Endothelial cell (in vitro differentiated cells): ENCODE data around the gene STK32C. TPM values are rescaled to one million over a fixed set of nuclear protein-coding genes. Genes with fewer than 3 reads are reported as not detected.

Experiments
- DNase-seq: peaks from one replicate; pipeline ENCODE4 v3.0.0; 2021; ENCODE audit warnings: low spot score
- H3K27ac Mint-ChIP-seq: one replicate; pipeline ENCODE4 v1.8.0; 2021; ENCODE audit warnings: mixed read lengths, inconsistent platforms; ENCODE audit not compliant: unreplicated experiment
- H3K27me3 Mint-ChIP-seq: one replicate; pipeline ENCODE4 v1.8.0; 2021; ENCODE audit warnings: mild to moderate bottlenecking, moderate library complexity, mixed read lengths, inconsistent platforms; ENCODE audit not compliant: unreplicated experiment
- H3K36me3 Mint-ChIP-seq: one replicate; pipeline ENCODE4 v1.8.0; 2021; ENCODE audit warnings: mild to moderate bottlenecking, low read depth, mixed read lengths, inconsistent platforms; ENCODE audit not compliant: unreplicated experiment
- H3K4me1 Mint-ChIP-seq: one replicate; pipeline ENCODE4 v1.8.0; 2021; ENCODE audit warnings: mild to moderate bottlenecking, mixed read lengths, inconsistent platforms; ENCODE audit not compliant: unreplicated experiment
- H3K4me3 Mint-ChIP-seq: one replicate; pipeline ENCODE4 v1.8.0; 2021; ENCODE audit warnings: mild to moderate bottlenecking, mixed read lengths, inconsistent platforms; ENCODE audit not compliant: unreplicated experiment
- H3K9me3 Mint-ChIP-seq: one replicate; pipeline ENCODE4 v1.8.0; 2021; ENCODE audit warnings: mixed read lengths, inconsistent platforms; ENCODE audit not compliant: unreplicated experiment
- total RNA-seq: library from RNA; stranded (reverse); fragmentation: NEBNext Ultra II Directional; extraction: Animal tissue kit (Norgen Biotek cat#: 25700); gene quantifications from one replicate; pipeline ENCODE4 v1.2.1, GENCODE V29; 2021; ENCODE audit not compliant: unreplicated experiment
- TF ChIP-seq, protein P1 (sequence below): fragments of 200-600 bp; sonication (generic); IDR thresholded peaks from one replicate; pipeline ENCODE4 v1.5.0; 2021; ENCODE audit warnings: antibody characterized with exemption; ENCODE audit not compliant: unreplicated experiment

Gene STK32C
- total RNA-seq, 1 donor from 2014 or later = 12.6 TPM

DNA sequence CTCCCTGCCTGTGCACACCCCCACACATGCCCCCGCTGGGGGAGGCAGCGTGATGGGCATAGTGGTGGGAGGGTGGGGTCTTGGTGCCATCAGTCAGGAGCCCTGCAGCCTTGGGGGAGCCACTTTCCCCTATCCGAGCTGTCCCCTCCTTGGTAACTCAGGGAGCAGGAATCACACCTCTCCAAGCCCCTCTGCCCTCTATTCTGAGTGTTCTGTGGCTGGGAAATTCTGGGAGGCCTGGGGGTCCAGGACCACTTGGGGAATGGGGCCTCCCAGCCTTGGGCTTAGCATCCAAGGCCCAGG, 109.7 kb downstream of the STK32C start:
- H3K4me1 Mint-ChIP-seq = no peaks in the 10 kb centered on the region
- H3K27ac Mint-ChIP-seq = no peak overlapping the region
- no peak for DNase-seq
- peaks cover 4% of the 10 kb centered on the region for H3K27me3 Mint-ChIP-seq
- TF ChIP-seq, protein P1, sequence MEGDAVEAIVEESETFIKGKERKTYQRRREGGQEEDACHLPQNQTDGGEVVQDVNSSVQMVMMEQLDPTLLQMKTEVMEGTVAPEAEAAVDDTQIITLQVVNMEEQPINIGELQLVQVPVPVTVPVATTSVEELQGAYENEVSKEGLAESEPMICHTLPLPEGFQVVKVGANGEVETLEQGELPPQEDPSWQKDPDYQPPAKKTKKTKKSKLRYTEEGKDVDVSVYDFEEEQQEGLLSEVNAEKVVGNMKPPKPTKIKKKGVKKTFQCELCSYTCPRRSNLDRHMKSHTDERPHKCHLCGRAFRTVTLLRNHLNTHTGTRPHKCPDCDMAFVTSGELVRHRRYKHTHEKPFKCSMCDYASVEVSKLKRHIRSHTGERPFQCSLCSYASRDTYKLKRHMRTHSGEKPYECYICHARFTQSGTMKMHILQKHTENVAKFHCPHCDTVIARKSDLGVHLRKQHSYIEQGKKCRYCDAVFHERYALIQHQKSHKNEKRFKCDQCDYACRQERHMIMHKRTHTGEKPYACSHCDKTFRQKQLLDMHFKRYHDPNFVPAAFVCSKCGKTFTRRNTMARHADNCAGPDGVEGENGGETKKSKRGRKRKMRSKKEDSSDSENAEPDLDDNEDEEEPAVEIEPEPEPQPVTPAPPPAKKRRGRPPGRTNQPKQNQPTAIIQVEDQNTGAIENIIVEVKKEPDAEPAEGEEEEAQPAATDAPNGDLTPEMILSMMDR = no peak
- no peak overlapping the region for H3K4me3 Mint-ChIP-seq
- H3K36me3 Mint-ChIP-seq = no peaks in the 10 kb centered on the region
- no peaks in the 10 kb centered on the region for H3K9me3 Mint-ChIP-seq

DNA sequence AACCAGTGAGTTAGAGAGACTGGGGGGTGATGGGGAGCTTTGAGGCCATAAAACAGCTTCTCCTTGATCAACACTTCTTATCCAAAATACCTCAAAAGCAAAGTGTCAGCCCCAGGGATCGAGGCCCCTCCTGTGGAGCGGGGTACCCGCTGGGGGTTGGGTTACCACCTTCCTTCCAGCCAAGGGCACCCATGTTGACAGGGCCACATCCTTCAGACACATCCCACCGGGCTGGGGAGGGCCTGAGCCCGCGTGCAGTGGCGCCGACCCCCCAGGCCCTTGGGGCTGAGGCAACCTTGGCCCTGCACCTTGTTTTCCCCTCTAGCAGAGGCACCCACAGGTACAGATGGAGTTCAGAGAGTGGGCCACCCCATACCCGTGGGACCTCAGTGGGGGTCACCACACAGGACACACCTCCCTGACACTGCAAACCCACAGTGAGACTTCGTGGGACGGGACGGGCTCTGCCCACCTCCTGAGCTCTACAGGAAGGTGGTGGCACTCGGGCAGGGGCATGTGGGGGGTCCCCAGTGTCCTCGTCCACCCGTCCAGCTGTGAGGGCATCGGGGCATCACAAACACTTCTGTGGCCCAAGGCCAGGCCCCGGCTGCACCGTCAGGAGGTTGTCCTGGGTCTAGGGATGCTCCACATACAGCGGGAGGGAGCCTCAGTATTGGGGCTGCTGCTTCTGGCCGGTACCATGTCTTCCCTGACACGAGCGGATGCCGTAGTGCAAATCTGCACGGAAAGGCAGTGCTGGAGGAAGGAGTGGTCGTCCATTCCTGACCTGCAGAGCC, 110.3 kb downstream of the STK32C start:
- no peaks in the 10 kb centered on the region for H3K9me3 Mint-ChIP-seq
- TF ChIP-seq, protein P1 = no peak
- H3K36me3 Mint-ChIP-seq = no peaks in the 10 kb centered on the region
- peaks cover 4% of the 10 kb centered on the region for H3K27me3 Mint-ChIP-seq
- H3K27ac Mint-ChIP-seq = no peak overlapping the region
- H3K4me3 Mint-ChIP-seq = no peak overlapping the region
- no peaks in the 10 kb centered on the region for H3K4me1 Mint-ChIP-seq
- no peak for DNase-seq

DNA sequence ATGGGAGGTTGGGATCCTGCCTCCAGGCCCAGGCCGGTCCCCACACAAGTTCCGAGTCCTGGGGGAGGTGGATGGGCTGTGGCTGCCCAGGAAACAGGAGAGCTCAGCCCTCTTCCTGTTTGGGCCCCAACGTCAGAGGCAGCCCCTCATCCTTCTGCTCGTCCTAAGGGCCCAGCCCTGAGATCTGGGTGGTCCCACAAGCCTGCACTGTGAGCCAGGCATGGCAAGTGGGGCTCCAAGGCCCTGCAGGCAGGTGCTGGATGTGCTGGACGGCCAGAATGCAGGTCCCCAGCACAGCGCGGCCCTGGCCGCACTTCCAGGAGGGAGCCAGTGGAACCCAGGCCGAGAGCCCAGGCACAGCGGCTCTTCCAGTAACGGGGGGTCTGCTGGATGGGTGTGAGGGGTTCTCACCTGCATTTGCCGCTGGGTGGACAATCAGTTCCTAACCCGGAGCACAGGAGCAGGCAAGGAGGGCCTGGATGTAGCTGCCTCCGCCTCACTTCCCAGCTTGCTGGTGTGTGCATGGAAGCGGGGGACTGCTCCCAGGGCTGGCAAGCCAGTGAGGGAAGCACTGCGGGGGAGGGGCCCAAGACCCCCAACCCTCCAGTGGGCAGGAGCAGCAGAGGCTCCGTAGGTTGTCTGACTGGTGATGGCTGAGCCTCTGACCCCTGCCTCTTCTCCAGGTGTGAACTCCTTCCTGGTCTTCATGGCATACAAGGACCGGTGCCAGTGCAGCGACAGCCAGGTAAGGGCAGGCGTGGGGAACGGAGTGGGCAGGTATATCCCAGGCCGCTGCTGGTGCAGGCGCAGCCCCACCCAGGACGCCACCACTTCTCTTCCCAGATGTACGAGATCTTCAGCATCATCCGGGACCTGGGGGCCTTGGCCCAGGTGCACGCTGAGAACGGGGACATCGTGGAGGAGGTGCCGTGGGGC, 111.3 kb downstream of the STK32C start:
- Mint-ChIP-seq H3K4me3 (no peak overlapping the region), H3K36me3 (no peaks in the 10 kb centered on the region), H3K27me3 (peaks cover 4% of the 10 kb centered on the region), H3K9me3 (no peaks in the 10 kb centered on the region), H3K4me1 (no peaks in the 10 kb centered on the region), H3K27ac (no peak overlapping the region)
- TF ChIP-seq, protein P1 = no peak
- DNase-seq = no peak

DNA sequence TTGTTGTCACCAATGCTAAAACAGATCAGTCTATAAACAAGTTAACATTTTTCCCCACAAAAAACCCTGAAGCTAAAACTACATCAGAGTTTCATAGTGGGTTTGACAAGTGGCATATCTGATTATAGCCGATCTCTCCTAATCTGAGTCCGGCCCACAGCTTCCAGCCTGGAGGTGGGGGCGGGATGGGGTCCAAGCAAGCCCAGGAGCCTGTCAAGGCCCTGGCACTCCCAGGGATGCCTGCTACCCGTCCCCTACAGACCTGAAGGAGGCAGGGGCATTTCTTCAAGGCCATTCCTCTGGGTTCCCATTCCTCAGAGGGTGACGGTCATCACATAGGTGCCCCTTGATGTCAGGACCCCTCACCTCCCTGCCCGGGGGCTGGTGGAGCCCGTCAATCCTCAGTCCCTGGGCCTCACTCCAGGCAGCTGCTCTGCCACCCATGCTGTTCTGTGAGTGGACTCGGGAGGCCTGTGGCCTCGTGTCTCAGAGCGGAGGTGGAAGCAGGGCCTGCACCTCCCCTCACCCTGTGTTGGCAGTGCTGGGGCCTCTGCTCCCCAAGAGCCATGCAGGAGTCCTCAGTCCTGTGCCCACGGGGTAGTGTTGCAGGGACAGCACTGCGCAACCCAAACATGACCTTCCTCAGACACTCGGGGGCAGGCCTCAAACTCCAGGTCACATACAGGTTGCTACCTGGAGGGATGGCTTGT, 112.2 kb downstream of the STK32C start:
- Mint-ChIP-seq H3K27me3 (peaks cover 2% of the 10 kb centered on the region), H3K4me3 (no peak overlapping the region), H3K9me3 (no peaks in the 10 kb centered on the region), H3K4me1 (no peaks in the 10 kb centered on the region), H3K27ac (no peak overlapping the region), H3K36me3 (peaks cover 4% of the 10 kb centered on the region)
- DNase-seq = no peak
- TF ChIP-seq, protein P1 = no peak
